Activated CD8-positive, alpha-beta memory T cell treated with anti-CD3 and anti-CD28 coated beads for 4 hours (primary cell): Measurements from ENCODE around the gene RGL4.

Experiments used
- DNase-seq, 2 donors: peaks; one replicate each; pipeline ENCODE4 v3.0.0-alpha.2; 2020; ENCODE audit warnings: low read depth in 2 of 2

RGL4 gene

GRCh38 chr22:23743303-23743705 lies 52.5 kb downstream of the RGL4 start:
- DNase-seq = no peak

GRCh38 chr22:23744001-23744400 lies 53.2 kb downstream of the RGL4 start:
- DNase-seq = no peak

DNA sequence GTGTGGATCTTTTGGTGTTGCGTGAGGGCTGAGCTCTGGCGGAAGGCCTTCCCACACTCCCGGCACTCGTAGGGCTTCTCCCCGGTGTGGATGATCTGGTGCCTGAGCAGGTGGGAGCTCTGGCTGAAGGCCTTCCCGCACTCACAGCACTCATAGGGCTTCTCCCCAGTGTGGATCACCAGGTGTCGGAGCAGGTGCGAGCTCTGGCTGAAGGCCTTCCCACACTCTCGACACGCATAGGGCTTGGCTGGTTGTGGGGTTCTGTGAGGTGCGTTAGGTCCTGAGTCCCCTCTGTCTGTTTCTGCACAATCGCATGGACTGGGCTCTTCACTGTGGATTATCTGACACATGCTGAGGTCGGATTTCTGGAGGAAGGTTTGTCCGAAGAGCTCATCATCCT lies 53.7 kb downstream of the RGL4 start:
- no peak for DNase-seq

- no peak for DNase-seq
Observed at GRCh38 chr22:23745791-23746190, 55.0 kb downstream of the RGL4 start.
